HT1080 (cell line): Measurements from ENCODE around the gene HSPA1L. TPM values are rescaled to one million over a fixed set of nuclear protein-coding genes. Genes with fewer than 3 reads are reported as not detected.
A peak's percentile ranks its signal among the peaks of the same experiment; 100 is the strongest.

Source experiments
- DNase-seq: peaks from one replicate; pipeline ENCODE4 v3.0.0-alpha.2; 2015; ENCODE audit warnings: low read depth
- small RNA-seq: library from RNA; depleted of rRNA; stranded (forward); fragments of <200 nt; gene quantifications from one replicate; pipeline ENCODE3, GENCODE V24; 2014
- total RNA-seq: library from RNA; depleted of rRNA; stranded (reverse); fragments of >200 nt; shearing (Covaris generic); gene quantifications from 2 replicates; pipeline ENCODE4 v1.2.3, GENCODE V29; 2014; rRNA removed

Gene HSPA1L
- total RNA-seq, 1 experiment from 2014 or later = 1.3 TPM

DNA sequence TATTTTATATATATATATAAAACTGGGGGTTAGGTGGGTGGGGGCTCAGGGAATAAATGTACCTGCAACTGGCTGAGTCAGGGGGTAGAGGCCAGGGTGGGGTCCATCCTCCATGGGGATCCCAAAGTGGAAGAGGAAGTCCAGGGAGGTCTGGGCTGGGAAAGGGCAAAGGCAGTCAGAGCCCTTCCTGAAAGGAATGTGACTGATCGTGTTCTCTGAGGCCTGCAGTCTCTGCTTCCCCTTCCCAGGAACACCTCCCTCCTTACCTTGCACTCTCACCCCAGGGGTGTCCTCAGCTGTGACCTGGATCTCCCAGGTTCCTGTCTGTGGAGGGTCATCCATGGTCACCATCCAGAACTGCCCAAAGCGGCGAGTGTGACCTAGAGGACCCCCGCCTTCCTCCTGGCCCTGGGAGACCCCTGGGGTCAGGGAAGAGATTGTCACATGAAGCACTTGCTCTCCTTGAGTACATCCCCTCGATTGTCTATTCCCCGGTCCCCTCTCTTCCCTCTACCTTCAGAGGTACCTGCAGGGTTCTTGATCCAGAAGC, 47.9 kb downstream of the HSPA1L start:
- DNase-seq = no peak

DNA sequence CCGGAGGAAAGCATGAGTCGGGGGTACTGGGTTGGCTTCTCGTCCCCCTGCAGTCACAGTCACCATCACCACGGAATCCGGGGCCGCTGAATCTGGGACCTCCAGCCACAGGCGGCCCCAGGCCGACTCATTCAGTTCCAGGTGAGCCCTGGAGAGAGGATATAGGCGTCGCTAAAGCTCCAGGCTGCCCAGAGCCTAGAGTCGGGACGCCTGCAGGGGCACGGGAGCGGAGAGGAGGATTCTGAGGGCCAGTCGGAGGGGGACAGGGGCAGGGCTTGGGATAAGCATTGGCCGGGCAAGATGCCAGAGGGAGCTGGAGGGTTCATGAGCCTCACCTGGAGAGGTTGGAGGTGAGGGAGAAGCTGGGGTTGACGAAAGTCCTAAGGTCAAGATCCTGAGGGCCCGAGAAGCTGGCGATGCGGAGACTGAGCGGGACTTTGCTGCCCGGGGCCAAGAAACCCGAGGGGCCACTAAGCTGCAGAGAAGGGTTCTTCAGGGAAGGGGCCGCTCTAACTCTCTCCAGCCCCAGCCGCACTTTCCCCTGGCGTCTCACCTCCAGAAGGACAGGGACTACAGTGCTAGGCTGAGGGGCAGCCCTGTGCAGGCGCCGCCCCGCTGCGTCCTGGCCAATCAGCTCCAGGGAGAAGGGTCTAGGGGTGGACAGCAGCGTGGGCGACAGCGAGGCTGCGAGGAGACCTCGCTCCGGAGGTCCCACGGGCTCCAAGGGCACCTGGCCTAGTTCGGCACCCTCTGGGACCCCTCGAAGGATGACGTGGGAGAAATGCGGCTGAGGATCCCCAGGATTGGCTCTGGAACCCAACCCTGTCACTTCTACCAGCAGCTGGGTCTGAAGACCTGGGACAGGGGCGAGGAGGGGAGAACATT, 48.9 kb downstream of the HSPA1L start:
- no peak for DNase-seq

DNA sequence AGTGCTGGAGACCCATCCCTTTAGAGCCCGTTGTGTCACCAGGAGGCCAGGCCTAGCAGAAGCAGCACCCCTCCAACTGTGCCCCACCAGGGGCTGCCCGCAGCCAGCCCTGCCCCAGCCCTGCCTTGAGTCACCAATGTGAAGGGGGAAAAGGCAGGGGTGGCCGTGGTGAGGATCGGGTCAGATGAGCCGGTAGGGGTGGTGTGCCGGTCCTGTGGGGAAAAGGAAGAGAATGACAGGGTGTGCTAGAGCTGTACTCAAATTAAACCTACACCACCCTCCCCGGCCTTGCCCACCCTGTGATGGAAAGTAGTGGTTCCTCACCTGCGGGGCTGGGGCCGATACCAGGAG, 49.5 kb downstream of the HSPA1L start:
- DNase-seq = no peak

DNA sequence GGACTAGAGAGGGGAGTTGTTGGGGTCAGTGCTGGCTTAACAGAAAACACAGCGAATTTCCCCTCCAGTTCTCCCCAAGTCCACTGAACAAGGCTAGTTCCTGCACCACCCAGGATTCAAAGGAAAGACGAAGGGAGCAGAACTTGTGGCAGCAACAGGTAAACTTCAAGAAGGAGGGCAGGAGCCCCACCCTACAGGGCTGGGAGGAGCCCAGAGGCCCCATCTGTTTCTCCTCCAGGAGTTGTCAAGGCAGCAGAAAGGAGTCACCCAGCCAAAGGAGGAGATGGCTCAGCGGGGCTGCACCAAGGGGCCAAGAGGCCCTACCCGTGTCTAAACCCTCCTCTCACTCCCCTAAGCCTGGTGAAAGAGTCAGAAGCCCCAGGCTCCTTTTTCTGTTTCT, 50.9 kb downstream of the HSPA1L start:
- no peak for DNase-seq

DNA sequence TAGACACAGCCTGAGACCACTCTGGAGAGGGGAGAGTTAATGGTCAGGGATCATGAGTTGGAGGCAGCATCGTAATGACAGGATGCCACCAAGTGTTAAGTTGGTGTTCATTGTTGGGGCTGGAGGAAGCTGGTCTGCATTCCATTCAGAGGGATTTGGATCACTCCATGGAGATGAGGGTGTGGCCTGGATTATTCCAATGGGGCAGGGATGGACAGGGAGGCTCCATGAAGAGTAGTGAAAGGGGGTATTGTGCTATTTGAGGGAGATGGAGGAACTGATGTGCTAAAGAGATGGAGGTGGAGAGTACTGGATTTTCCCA, 51.5 kb downstream of the HSPA1L start:
- peak; percentile 68 for DNase-seq

DNA sequence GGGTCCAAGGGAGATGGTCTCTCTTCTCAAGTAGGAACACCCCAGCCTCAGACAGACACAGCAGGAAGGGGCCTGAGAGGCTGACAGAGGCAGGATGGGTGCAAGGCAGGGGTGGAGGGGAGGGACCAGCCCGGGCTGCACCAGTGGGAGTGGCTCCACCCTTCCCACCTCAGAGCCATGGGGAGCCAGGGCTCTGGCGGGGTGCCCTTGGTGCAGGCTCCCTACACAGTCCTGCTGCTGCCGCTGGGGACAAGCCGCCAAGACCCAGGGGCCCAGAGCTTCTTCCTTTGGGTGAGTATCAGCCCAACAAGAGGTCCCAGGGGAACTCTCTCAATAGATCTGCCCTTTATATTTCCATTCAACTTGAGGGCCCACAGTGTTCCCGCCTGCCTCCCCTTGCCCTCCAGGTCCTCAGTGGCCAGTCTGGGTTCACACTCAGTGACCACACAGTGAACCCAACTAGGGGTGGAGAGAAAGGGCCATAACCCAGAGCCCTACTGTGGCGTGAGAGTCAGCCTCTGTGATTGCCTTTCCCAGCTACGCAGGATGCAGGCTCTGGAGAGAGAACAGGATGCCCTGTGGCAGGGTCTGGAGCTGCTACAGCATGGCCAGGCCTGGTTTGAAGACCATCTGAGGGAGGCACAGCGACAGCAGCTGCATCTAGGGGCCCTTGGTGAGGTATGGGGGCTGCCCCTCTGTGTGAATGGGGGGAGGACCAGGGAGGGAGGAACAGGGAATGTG, 52.0 kb downstream of the HSPA1L start:
- no peak for DNase-seq

DNA sequence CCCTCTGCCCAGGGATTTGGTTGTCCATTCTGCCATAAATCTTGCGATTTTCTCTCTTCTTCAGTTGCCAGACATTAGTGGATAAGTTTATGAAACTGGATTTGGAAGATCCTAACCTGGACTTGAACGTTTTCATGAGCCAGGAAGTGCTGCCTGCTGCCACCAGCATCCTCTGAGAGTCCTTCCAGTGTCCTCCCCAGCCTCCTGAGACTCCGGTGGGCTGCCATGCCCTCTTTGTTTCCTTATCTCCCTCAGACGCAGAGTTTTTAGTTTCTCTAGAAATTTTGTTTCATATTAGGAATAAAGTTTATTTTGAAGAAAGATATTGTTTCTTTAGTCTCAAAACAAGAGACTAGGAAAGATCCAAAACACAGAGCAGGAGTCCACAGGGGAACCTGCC, 52.7 kb downstream of the HSPA1L start, which contains the start of gene SAPCD1:
Gene SAPCD1, plus strand, starts transcription at position 301 of the 400 bp plus-strand sequence. CDS start 399 bp downstream, outside the sequence.
- no peak for DNase-seq

DNA sequence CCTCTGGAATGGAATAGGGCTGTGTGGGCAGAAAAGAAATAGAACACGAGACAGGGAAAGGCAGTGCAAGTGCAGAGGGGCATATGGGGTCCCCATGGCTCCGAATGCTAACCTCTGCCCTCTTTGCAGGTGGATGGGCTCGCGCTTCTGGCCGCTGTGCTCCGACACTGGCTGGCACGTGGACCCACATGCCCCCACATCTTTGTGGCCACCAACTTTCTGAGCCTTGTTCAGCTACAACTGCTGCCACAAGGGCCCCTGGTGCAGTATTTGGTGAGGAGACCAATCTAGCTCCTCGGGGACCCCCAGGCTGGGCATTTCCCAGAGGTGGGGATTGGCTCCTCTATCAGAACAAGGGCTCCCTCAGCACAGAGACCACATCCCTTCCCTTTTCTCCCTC, 53.7 kb downstream of the HSPA1L start:
- DNase-seq = no peak

DNA sequence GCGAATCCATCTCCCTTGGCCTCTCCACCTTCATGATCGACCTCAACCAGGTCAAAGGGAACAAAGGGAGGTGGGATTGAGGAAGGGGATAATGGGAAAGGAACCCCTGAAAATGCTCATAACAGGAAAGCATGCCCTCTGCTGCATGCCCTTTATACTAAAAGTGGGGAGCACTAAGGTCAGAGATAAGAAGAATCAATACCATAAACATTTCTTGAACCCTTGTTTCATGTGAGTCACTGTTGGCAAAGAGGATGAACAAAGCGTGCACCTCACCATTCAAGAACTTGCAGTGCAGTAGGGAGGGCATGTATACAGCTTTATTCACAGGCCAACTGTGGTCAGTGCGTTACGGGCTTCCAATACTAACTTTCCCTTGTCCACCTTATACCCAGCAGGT, 54.3 kb downstream of the HSPA1L start:
- no peak for DNase-seq

Small RNAs within 50 kb of the gene (small RNA-seq; reads per million reads assigned to genes)
- gene MSH5-SAPCD1 = not detected
- not detected for gene RF00019
- gene SAPCD1 = not detected
- gene SNORD48 = 816 reads per million, percentile 98 among the genes with 10 or more reads in this experiment
- not detected for gene SNORD52

Other genes with a start within 250 kb of the HSPA1L start
- gene LTA, start 243.0 kb downstream of the HSPA1L start, total RNA-seq = not detected in 2 replicates
- gene TNF, start 239.7 kb downstream of the HSPA1L start, total RNA-seq = not detected in 2 replicates
- not detected in 2 replicates for gene LTB, start 232.9 kb downstream of the HSPA1L start, total RNA-seq
- gene LST1, start 229.0 kb downstream of the HSPA1L start, total RNA-seq = not detected in 2 replicates
- not detected in 2 replicates for gene NCR3, start 222.3 kb downstream of the HSPA1L start, total RNA-seq
- gene AIF1, start 200.0 kb downstream of the HSPA1L start, total RNA-seq = not detected in 2 replicates
- gene PRRC2A, start 194.6 kb downstream of the HSPA1L start, total RNA-seq = 93.0 and 115 TPM in 2 replicates
- gene BAG6, start 162.6 kb downstream of the HSPA1L start, total RNA-seq = 196 and 211 TPM in 2 replicates
- 1.8 and 2.5 TPM in 2 replicates for gene APOM, start 159.4 kb downstream of the HSPA1L start, total RNA-seq
- 21.8 and 22.8 TPM in 2 replicates for gene C6orf47, start 154.5 kb downstream of the HSPA1L start, total RNA-seq
- 37.5 and 38.5 TPM in 2 replicates for gene GPANK1, start 150.3 kb downstream of the HSPA1L start, total RNA-seq
- gene CSNK2B, start 149.2 kb downstream of the HSPA1L start, total RNA-seq = 272 and 357 TPM in 2 replicates
- 0.88 and 2.6 TPM in 2 replicates for gene LY6G5B, start 145.3 kb downstream of the HSPA1L start, total RNA-seq
- 0.47 and 3.6 TPM in 2 replicates for gene LY6G5C, start 134.2 kb downstream of the HSPA1L start, total RNA-seq
- gene ABHD16A, start 112.0 kb downstream of the HSPA1L start, total RNA-seq = 21.6 and 26.5 TPM in 2 replicates
- gene LY6G6F, start 108.4 kb downstream of the HSPA1L start, total RNA-seq = not detected in 2 replicates
- gene LY6G6D, start 99.9 kb downstream of the HSPA1L start, total RNA-seq = not detected in 2 replicates
- gene LY6G6C, start 93.5 kb downstream of the HSPA1L start, total RNA-seq = not detected in 2 replicates
- gene MPIG6B, start 91.9 kb downstream of the HSPA1L start, total RNA-seq = not detected in 2 replicates
- gene DDAH2, start 86.0 kb downstream of the HSPA1L start, total RNA-seq = 36.0 and 36.2 TPM in 2 replicates
- 1,383 and 1,400 TPM in 2 replicates for gene CLIC1, start 78.8 kb downstream of the HSPA1L start, total RNA-seq
- 9.5 and 10.2 TPM in 2 replicates for gene MSH5, start 75.3 kb downstream of the HSPA1L start, total RNA-seq
- 0.64 and 3.5 TPM in 2 replicates for gene SAPCD1, start 52.6 kb downstream of the HSPA1L start, total RNA-seq
- gene VWA7, start 38.0 kb downstream of the HSPA1L start, total RNA-seq = 0.77 and 0.79 TPM in 2 replicates
- gene VARS1, start 19.5 kb downstream of the HSPA1L start, total RNA-seq = 63.0 and 76.4 TPM in 2 replicates
- gene LSM2, start 8.3 kb downstream of the HSPA1L start, total RNA-seq = 104 and 115 TPM in 2 replicates
- gene HSPA1A, start 260 bp upstream of the HSPA1L start, total RNA-seq = 99.6 and 108 TPM in 2 replicates
- gene HSPA1B, start 12.5 kb upstream of the HSPA1L start, total RNA-seq = 134 and 135 TPM in 2 replicates
- 46.3 and 49.5 TPM in 2 replicates for gene NEU1, start 47.5 kb upstream of the HSPA1L start, total RNA-seq
- 0.45 TPM in 1 of 2 replicates, not detected in the other for gene SLC44A4, start 63.7 kb upstream of the HSPA1L start, total RNA-seq
- gene EHMT2, start 82.4 kb upstream of the HSPA1L start, total RNA-seq = 56.7 and 57.5 TPM in 2 replicates
- 10.8 and 15.1 TPM in 2 replicates for gene ZBTB12, start 86.8 kb upstream of the HSPA1L start, total RNA-seq
- gene C2, start 112.4 kb upstream of the HSPA1L start, total RNA-seq = 0.13 TPM in 1 of 2 replicates, not detected in the other
- gene CFB, start 130.8 kb upstream of the HSPA1L start, total RNA-seq = not detected in 2 replicates
- gene NELFE, start 143.7 kb upstream of the HSPA1L start, total RNA-seq = 109 and 116 TPM in 2 replicates
- 31.4 and 39.0 TPM in 2 replicates for gene SKIC2, start 143.9 kb upstream of the HSPA1L start, total RNA-seq
- 25.4 and 30.1 TPM in 2 replicates for gene DXO, start 156.9 kb upstream of the HSPA1L start, total RNA-seq
- 0.40 TPM in 1 of 2 replicates, not detected in the other for gene C4A, start 166.8 kb upstream of the HSPA1L start, total RNA-seq
- gene C4B, start 199.5 kb upstream of the HSPA1L start, total RNA-seq = 0.27 and 1.2 TPM in 2 replicates
- gene CYP21A2, start 223.1 kb upstream of the HSPA1L start, total RNA-seq = not detected in 2 replicates